PC-9 (cell line): ENCODE results near the gene CAMTA1. TPM values are rescaled to one million over a fixed set of nuclear protein-coding genes. Genes with fewer than 3 reads are reported as not detected.

ENCODE experiments used
- BruUV-seq: library from RNA; stranded (reverse); fragments of 400-500 nt; replicated peaks from 2 replicates; lab custom pipeline; 2021; lab: Mats Ljungman, UMichigan
- CTCF ChIA-PET: fragments of 300-600 bp; sonication (Branson Sonifier 250); formaldehyde crosslinking; loops from one replicate; lab custom pipeline; 2022; ENCODE audit warnings: antibody characterized with exemption; lab: Charles Lee
- POLR2A ChIA-PET: fragments of 300-600 bp; sonication (Branson Sonifier 250); formaldehyde crosslinking; loops from one replicate; lab custom pipeline; 2022; ENCODE audit warnings: antibody characterized with exemption; ENCODE audit not compliant: unreplicated experiment; lab: Charles Lee
- DNase-seq, 2 experiments: peaks; one replicate each; pipeline versions ENCODE4 v3.0.0 to v3.0.0-alpha.2; 2015 to 2022; ENCODE audit warnings: mixed read lengths in 1 of 2
- H2AFZ ChIP-seq: fragments of 200-600 bp; sonication (generic); 2 replicates; pipeline ENCODE4 v1.8.1; 2017; ENCODE audit warnings: antibody characterized with exemption
- H3F3A ChIP-seq: fragments of 200-600 bp; sonication (generic); 2 replicates; pipeline ENCODE4 v1.8.1; 2017; ENCODE audit warnings: antibody characterized with exemption, mild to moderate bottlenecking, low read depth; ENCODE audit not compliant: insufficient read depth
- H3K27ac ChIP-seq: fragments of 200-600 bp; sonication (generic); 2 replicates; pipeline ENCODE4 v1.6.1; 2016; ENCODE audit warnings: mixed run types
- H3K27me3 ChIP-seq: fragments of 200-600 bp; sonication (generic); 2 replicates; pipeline ENCODE4 v1.6.1; 2016; ENCODE audit warnings: low read depth, mixed run types; ENCODE audit not compliant: insufficient read depth
- H3K36me3 ChIP-seq: fragments of 200-600 bp; sonication (generic); 2 replicates; pipeline ENCODE4 v1.6.1; 2016; ENCODE audit warnings: low read depth, mixed run types
- H3K4me1 ChIP-seq: fragments of 200-600 bp; sonication (generic); replicated peaks from 2 replicates; pipeline ENCODE4 v1.6.1; 2016; ENCODE audit warnings: mixed run types; ENCODE audit not compliant: insufficient read depth
- H3K4me2 ChIP-seq: fragments of 200-600 bp; sonication (generic); 2 replicates; pipeline ENCODE4 v1.6.1; 2017; ENCODE audit warnings: mixed run types
- H3K4me3 ChIP-seq: fragments of 200-600 bp; sonication (generic); 2 replicates; pipeline ENCODE4 v1.6.1; 2016; ENCODE audit warnings: mixed run types
- H3K79me2 ChIP-seq: fragments of 200-600 bp; sonication (generic); 2 replicates; pipeline ENCODE4 v1.6.1; 2017; ENCODE audit warnings: low read depth, mixed run types
- H3K9me2 ChIP-seq: fragments of 200-600 bp; sonication (generic); 2 replicates; pipeline ENCODE4 v1.8.1; 2017; ENCODE audit warnings: mild to moderate bottlenecking; ENCODE audit not compliant: insufficient read depth
- H3K9me3 ChIP-seq: fragments of 200-600 bp; sonication (generic); 2 replicates; pipeline ENCODE4 v1.8.1; 2016; ENCODE audit warnings: low read depth; ENCODE audit not compliant: insufficient read depth
- H4K20me1 ChIP-seq: fragments of 200-600 bp; sonication (generic); 2 replicates; pipeline ENCODE4 v1.8.1; 2017; ENCODE audit not compliant: insufficient read depth
- EZH2 ChIP-seq: fragments of 200-600 bp; sonication (generic); IDR thresholded peaks from 2 replicates; pipeline ENCODE4 v1.8.0; 2017; ENCODE audit warnings: antibody characterized with exemption, low read depth
- intact Hi-C: fragments of 100-400 bp; cut with micrococcal nuclease; formaldehyde crosslinking; loops from one replicate; pipeline ENCODE4 v1.10.0; 2022; ENCODE audit not compliant: unreplicated experiment
- total RNA-seq: library from RNA; stranded (reverse); gene quantifications from 2 replicates; pipeline ENCODE4 v1.2.3, GENCODE V29; 2021
- TF ChIP-seq, protein P1 (sequence below): fragments of 200-600 bp; sonication (generic); conservative IDR thresholded peaks from 2 replicates; pipeline ENCODE4 v1.6.1; 2017; ENCODE audit warnings: mixed run types, antibody characterized with exemption, mild to moderate bottlenecking, moderate library complexity

The CAMTA1 gene
- total RNA-seq, 1 experiment from 2014 or later: 72.3 TPM

DNA sequence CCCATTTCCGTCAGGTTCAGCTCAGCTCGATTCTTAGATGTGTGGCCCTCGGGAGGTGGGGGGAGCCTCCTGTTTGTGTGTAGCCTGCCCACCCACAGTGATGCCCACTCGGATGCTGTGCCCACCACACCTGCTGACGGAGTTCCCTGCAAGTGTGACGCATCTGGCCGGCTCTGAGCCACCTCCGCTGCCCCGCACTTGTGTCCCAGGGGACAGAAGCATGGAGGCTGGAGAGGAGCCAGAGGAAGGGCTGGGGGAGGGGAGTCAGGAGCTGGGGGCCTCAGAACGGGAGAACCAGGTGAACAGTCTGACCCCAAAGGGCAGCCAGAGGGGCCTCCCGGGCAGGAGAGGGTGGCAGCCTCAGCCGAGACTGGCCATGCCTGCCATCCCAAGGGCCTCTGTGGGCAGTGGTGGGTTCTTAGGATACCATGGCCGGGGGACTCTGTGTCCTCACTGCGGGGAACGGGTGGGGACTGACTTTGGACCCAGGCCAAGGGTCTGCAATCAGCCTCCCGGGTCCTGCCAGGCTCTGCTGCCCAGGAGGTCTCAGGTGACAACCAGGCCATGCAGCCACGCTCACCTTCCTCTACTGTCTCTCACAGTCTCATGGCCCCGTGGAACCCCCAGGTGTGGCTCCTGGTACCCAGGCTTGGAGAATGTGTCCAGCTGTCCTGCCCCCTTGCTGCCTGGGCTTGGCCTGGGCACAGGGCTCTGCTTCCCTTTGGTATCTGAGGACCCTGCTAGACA is 718.6 kb downstream of the CAMTA1 start:
- Histone ChIP-seq H3K27ac (no peak overlapping the region), H3K9me3 (no peaks in the 10 kb centered on the region), H3K4me3 (no peak overlapping the region), H2AFZ (no peak overlapping the region), H3K4me1 (no peaks in the 10 kb centered on the region), H3K36me3 (no peaks in the 10 kb centered on the region), H3F3A (no peaks in the 10 kb centered on the region), H3K9me2 (no peaks in the 10 kb centered on the region), H4K20me1 (no peaks in the 10 kb centered on the region), H3K27me3 (peaks cover 40% of the 10 kb centered on the region), H3K4me2 (no peak overlapping the region), H3K79me2 (no peaks in the 10 kb centered on the region)
- no TSS peak for BruUV-seq
- no peak for DNase-seq
- intact Hi-C loops: no loop called here
- POLR2A ChIA-PET: no interaction called here
- TF ChIP-seq EZH2: no peak
- TF ChIP-seq, protein P1, sequence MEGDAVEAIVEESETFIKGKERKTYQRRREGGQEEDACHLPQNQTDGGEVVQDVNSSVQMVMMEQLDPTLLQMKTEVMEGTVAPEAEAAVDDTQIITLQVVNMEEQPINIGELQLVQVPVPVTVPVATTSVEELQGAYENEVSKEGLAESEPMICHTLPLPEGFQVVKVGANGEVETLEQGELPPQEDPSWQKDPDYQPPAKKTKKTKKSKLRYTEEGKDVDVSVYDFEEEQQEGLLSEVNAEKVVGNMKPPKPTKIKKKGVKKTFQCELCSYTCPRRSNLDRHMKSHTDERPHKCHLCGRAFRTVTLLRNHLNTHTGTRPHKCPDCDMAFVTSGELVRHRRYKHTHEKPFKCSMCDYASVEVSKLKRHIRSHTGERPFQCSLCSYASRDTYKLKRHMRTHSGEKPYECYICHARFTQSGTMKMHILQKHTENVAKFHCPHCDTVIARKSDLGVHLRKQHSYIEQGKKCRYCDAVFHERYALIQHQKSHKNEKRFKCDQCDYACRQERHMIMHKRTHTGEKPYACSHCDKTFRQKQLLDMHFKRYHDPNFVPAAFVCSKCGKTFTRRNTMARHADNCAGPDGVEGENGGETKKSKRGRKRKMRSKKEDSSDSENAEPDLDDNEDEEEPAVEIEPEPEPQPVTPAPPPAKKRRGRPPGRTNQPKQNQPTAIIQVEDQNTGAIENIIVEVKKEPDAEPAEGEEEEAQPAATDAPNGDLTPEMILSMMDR: no peak
- CTCF ChIA-PET: no interaction called here

DNA sequence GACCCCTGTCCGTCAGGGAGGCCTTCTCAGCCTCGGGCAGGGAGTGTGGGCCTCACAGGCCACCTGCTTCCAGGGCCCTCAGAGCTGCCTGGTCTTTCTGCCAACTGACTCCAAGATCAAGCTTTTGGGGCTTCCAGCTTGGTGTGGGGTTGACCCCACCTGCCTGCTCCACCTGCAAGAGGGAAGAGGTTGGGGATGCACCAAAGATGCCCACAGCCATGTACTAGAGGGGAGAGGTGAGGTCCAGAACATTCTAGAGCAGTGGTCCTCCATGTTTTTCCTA is 719.1 kb downstream of the CAMTA1 start:
- intact Hi-C loops: no loop called here
- H3F3A ChIP-seq: no peaks in the 10 kb centered on the region

DNA sequence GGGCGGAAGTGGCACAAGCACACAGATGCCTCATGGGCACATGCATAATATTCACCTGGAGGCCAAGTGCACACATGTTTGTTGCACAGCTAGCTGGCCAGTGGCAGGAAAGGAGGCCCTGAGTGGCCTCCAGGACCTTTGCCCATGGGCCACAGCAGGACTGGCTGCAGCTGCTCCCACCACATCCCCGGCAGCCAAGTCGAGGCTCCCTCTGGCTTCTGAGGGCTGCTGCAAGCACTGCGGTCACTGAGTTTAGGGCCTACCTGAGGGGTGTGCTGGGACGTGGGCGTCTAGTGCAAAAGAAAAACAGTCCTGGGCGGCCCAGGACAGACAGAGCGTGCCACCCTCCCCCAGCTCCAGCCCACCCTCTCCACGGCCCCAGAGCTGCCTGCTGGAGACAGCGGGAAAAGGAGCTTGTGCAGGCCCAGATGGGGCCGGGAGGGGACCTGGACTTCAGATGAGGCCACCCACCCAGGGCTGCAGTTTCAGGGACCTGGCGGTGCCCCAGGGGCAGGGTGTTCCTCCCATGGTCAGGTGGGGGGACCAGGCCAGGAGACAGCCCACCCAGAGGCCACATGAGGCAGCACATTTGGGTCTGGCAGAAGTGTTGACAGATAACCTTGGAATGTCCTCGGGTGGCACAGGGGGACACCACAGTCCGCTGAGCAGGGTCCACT is 720.0 kb downstream of the CAMTA1 start:
- H3K27me3 ChIP-seq: peaks cover 54% of the 10 kb centered on the region
- H3F3A ChIP-seq: no peaks in the 10 kb centered on the region
- no peak for DNase-seq
- H3K79me2 ChIP-seq: no peaks in the 10 kb centered on the region
- no peaks in the 10 kb centered on the region for H3K36me3 ChIP-seq
- H3K4me2 ChIP-seq: no peak overlapping the region
- TF ChIP-seq EZH2: no peak
- TF ChIP-seq, protein P1: no peak
- no peak overlapping the region for H3K27ac ChIP-seq
- no peaks in the 10 kb centered on the region for H3K9me3 ChIP-seq
- intact Hi-C loops: no loop called here
- H3K9me2 ChIP-seq: no peaks in the 10 kb centered on the region
- no peak overlapping the region for H3K4me3 ChIP-seq
- BruUV-seq: no TSS peak
- ChIA-PET CTCF (no interaction called here), POLR2A (no interaction called here)
- no peaks in the 10 kb centered on the region for H4K20me1 ChIP-seq
- no peaks in the 10 kb centered on the region for H3K4me1 ChIP-seq
- no peak overlapping the region for H2AFZ ChIP-seq

More for the DNA sequence above, 719.1 kb downstream of the CAMTA1 start:
- H3K9me3 ChIP-seq: no peaks in the 10 kb centered on the region
- POLR2A ChIA-PET: no interaction called here
- no peak overlapping the region for H2AFZ ChIP-seq
- H3K9me2 ChIP-seq: no peaks in the 10 kb centered on the region
- CTCF ChIA-PET: no interaction called here
- H3K36me3 ChIP-seq: no peaks in the 10 kb centered on the region
- TF ChIP-seq, protein P1: no peak
- TF ChIP-seq EZH2: no peak
- H4K20me1 ChIP-seq: no peaks in the 10 kb centered on the region
- H3K27me3 ChIP-seq: peaks cover 45% of the 10 kb centered on the region
- no peaks in the 10 kb centered on the region for H3K4me1 ChIP-seq
- no peaks in the 10 kb centered on the region for H3K79me2 ChIP-seq
- H3K4me3 ChIP-seq: no peak overlapping the region
- BruUV-seq: no TSS peak
- no peak for DNase-seq
- H3K4me2 ChIP-seq: no peak overlapping the region
- no peak overlapping the region for H3K27ac ChIP-seq
